Activated CD4-positive, alpha-beta memory T cell treated with anti-CD3 and anti-CD28 coated beads for 36 hours (primary cell): ENCODE results near the gene LIMD2. TPM values are rescaled to one million over a fixed set of nuclear protein-coding genes. Genes with fewer than 3 reads are reported as not detected.

Experiments
- CTCF ChIA-PET: fragments of 350-600 bp; sonication (Branson Sonifier 250); formaldehyde crosslinking; loops from one replicate; lab custom pipeline; 2021; ENCODE audit warnings: antibody characterized with exemption, inconsistent platforms; lab: Charles Lee
- POLR2A ChIA-PET: fragments of 350-600 bp; sonication (Branson Sonifier 250); formaldehyde crosslinking; loops from one replicate; lab custom pipeline; 2021; ENCODE audit warnings: antibody characterized with exemption; lab: Charles Lee
- DNase-seq: peaks from one replicate; pipeline ENCODE4 v3.0.0-alpha.2; 2020
- H3K27ac Mint-ChIP-seq: one replicate; pipeline ENCODE4 v1.8.0; 2021; ENCODE audit warnings: mixed read lengths
- H3K27me3 Mint-ChIP-seq: one replicate; pipeline ENCODE4 v1.8.0; 2021; ENCODE audit warnings: mixed read lengths
- H3K36me3 Mint-ChIP-seq: one replicate; pipeline ENCODE4 v1.8.0; 2021; ENCODE audit warnings: mixed read lengths
- H3K4me1 Mint-ChIP-seq: one replicate; pipeline ENCODE4 v1.8.0; 2021; ENCODE audit warnings: low read depth, mixed read lengths
- H3K4me3 Mint-ChIP-seq: one replicate; pipeline ENCODE4 v1.8.0; 2021; ENCODE audit warnings: mild to moderate bottlenecking, mixed read lengths
- H3K9me3 Mint-ChIP-seq: one replicate; pipeline ENCODE4 v1.8.0; 2021; ENCODE audit warnings: mixed read lengths
- intact Hi-C: fragments of 100-400 bp; cut with micrococcal nuclease; formaldehyde crosslinking; loops from one replicate; pipeline ENCODE4 v1.15.1; 2023
- total RNA-seq, 2 experiments: library from RNA; stranded (reverse); gene quantifications; one replicate each; pipeline ENCODE4 v1.2.3, GENCODE V29; 2021

LIMD2 gene
- total RNA-seq, 2 experiments from 2014 or later: 146 to 150 TPM

GRCh38 chr17:63701456-63701820 is 1.5 kb upstream of the LIMD2 start:
- DNase-seq: no peak
- intact Hi-C loops: loop anchor here (1.0 kb wide), 1 partner anchor 72 kb away; the partner anchor contains the start of gene CCDC47
- H3K36me3 Mint-ChIP-seq: peaks cover 36% of the 10 kb centered on the region
- H3K4me1 Mint-ChIP-seq: peaks cover 66% of the 10 kb centered on the region
- ChIA-PET CTCF (interaction anchor here (1.0 to 2.7 kb wide), 5 partner anchors 9 to 272 kb away, joined by 3 to 11 read pairs (median 3); no protein-coding TSS in a partner anchor), POLR2A (interaction anchor here (0.9 to 3.6 kb wide), 9 partner anchors 9 to 151 kb away, joined by 3 to 19 read pairs (median 4); partner anchors contain the start of genes CCDC47, DCAF7, DDX42 and MAP3K3)
- H3K9me3 Mint-ChIP-seq: no peaks in the 10 kb centered on the region
- peak overlapping the region; percentile 93 for H3K27ac Mint-ChIP-seq
- no peaks in the 10 kb centered on the region for H3K27me3 Mint-ChIP-seq
- peak overlapping the region; percentile 81 for H3K4me3 Mint-ChIP-seq

GRCh38 chr17:63700528-63701455 is 867 bp upstream of the LIMD2 start:
- CTCF ChIA-PET: interaction anchor here (1.0 to 2.7 kb wide), 6 partner anchors 9 to 272 kb away, joined by 3 to 11 read pairs (median 3); partner anchors contain the start of gene DDX42
- POLR2A ChIA-PET: interaction anchor here (0.7 to 3.6 kb wide), 9 partner anchors 10 to 150 kb away, joined by 3 to 19 read pairs (median 5); partner anchors contain the start of genes CCDC47, DCAF7, DDX42 and MAP3K3
- no peaks in the 10 kb centered on the region for H3K9me3 Mint-ChIP-seq
- H3K4me3 Mint-ChIP-seq: peak overlapping the region; percentile 81
- H3K27ac Mint-ChIP-seq: peak overlapping the region; percentile 93
- H3K27me3 Mint-ChIP-seq: no peaks in the 10 kb centered on the region
- intact Hi-C loops: loop anchor here (1.0 kb wide), 1 partner anchor 73 kb away; the partner anchor contains the start of gene CCDC47
- H3K4me1 Mint-ChIP-seq: peaks cover 66% of the 10 kb centered on the region
- peaks cover 31% of the 10 kb centered on the region for H3K36me3 Mint-ChIP-seq
- DNase-seq: peak; percentile 64

- peaks cover 63% of the 10 kb centered on the region for H3K4me1 Mint-ChIP-seq
- peaks cover 32% of the 10 kb centered on the region for H3K36me3 Mint-ChIP-seq
- CTCF ChIA-PET: interaction anchor here (0.7 to 3.4 kb wide), 15 partner anchors 9 to 273 kb away, joined by 3 to 27 read pairs (median 5); partner anchors contain the start of genes CCDC47 and MAP3K3
- intact Hi-C loops: loop anchor here (1.0 to 5.0 kb wide), 6 partner anchors 11 to 808 kb away; partner anchors contain the start of genes CEP95, CYB561, DDX5 and FTSJ3
- no peaks in the 10 kb centered on the region for H3K9me3 Mint-ChIP-seq
- peak overlapping the region; percentile 96 for H3K27ac Mint-ChIP-seq
- POLR2A ChIA-PET: interaction anchor here (0.7 to 3.2 kb wide), 8 partner anchors 11 to 253 kb away, joined by 3 to 22 read pairs (median 3); partner anchors contain the start of genes CCDC47, CYB561 and DDX42
- H3K27me3 Mint-ChIP-seq: no peaks in the 10 kb centered on the region
- peak overlapping the region; percentile 88 for H3K4me3 Mint-ChIP-seq
- peak; percentile 89 for DNase-seq
Observed at GRCh38 chr17:63698886-63699637, 863 bp downstream of the LIMD2 start.

- peaks cover 57% of the 10 kb centered on the region for H3K4me1 Mint-ChIP-seq
- no peaks in the 10 kb centered on the region for H3K27me3 Mint-ChIP-seq
- peaks cover 29% of the 10 kb centered on the region for H3K36me3 Mint-ChIP-seq
- POLR2A ChIA-PET: interaction anchor here (0.7 to 3.2 kb wide), 11 partner anchors 10 to 252 kb away, joined by 3 to 22 read pairs (median 3); partner anchors contain the start of genes CCDC47, CYB561 and DDX42
- peak overlapping the region; percentile 88 for H3K4me3 Mint-ChIP-seq
- intact Hi-C loops: loop anchor here (1.0 to 5.0 kb wide), 5 partner anchors 12 to 809 kb away; partner anchors contain the start of genes CEP95, CYB561, DDX5 and SMARCD2
- no peaks in the 10 kb centered on the region for H3K9me3 Mint-ChIP-seq
- CTCF ChIA-PET: interaction anchor here (0.6 to 3.4 kb wide), 20 partner anchors 10 to 275 kb away, joined by 3 to 27 read pairs (median 4); partner anchors contain the start of genes CCDC47 and MAP3K3
- DNase-seq: peak; percentile 64
- H3K27ac Mint-ChIP-seq: peak overlapping the region; percentile 96
Observed at GRCh38 chr17:63698381-63698885, 1.5 kb downstream of the LIMD2 start.

- CTCF ChIA-PET: interaction anchor here (0.6 to 3.4 kb wide), 24 partner anchors 9 to 274 kb away, joined by 3 to 27 read pairs (median 4); partner anchors contain the start of genes CCDC47 and MAP3K3
- POLR2A ChIA-PET: interaction anchor here (0.7 to 3.2 kb wide), 8 partner anchors 9 to 272 kb away, joined by 3 to 22 read pairs (median 4); partner anchors contain the start of genes CCDC47 and DDX42
Observed at GRCh38 chr17:63697341-63698286, 2.3 kb downstream of the LIMD2 start.

GRCh38 chr17:63696381-63696961 is 3.5 kb downstream of the LIMD2 start:
- Mint-ChIP-seq H3K9me3 (no peaks in the 10 kb centered on the region), H3K27me3 (no peaks in the 10 kb centered on the region), H3K27ac (peak overlapping the region; percentile 96), H3K4me1 (peaks cover 42% of the 10 kb centered on the region), H3K4me3 (peak overlapping the region; percentile 88), H3K36me3 (peaks cover 23% of the 10 kb centered on the region)
- CTCF ChIA-PET: interaction anchor here (0.6 to 3.4 kb wide), 13 partner anchors 12 to 273 kb away, joined by 3 to 27 read pairs (median 5); no protein-coding TSS in a partner anchor
- peak; percentile 60 for DNase-seq
- intact Hi-C loops: loop anchor here (2.0 to 5.0 kb wide), 5 partner anchors 146 to 811 kb away; partner anchors contain the start of genes CEP95, CYB561, DCAF7 and DDX5
- POLR2A ChIA-PET: interaction anchor here (1.3 to 3.2 kb wide), 4 partner anchors 11 to 271 kb away, joined by 3 to 22 read pairs (median 8); partner anchors contain the start of genes CCDC47 and DDX42

More at GRCh38 chr17:63697341-63698286, 2.3 kb downstream of the LIMD2 start:
- Mint-ChIP-seq H3K27ac (peak overlapping the region; percentile 96), H3K4me1 (peaks cover 53% of the 10 kb centered on the region), H3K27me3 (no peaks in the 10 kb centered on the region), H3K36me3 (peaks cover 21% of the 10 kb centered on the region), H3K4me3 (peak overlapping the region; percentile 88), H3K9me3 (no peaks in the 10 kb centered on the region)
- peak; percentile 90 for DNase-seq
- intact Hi-C loops: loop anchor here (1.0 to 5.0 kb wide), 7 partner anchors 13 to 810 kb away; partner anchors contain the start of genes CEP95, CYB561, DCAF7 and DDX5

GRCh38 chr17:63695889-63696288 is 4.0 kb downstream of the LIMD2 start:
- intact Hi-C loops: loop anchor here (2.0 to 5.0 kb wide), 5 partner anchors 145 to 811 kb away; partner anchors contain the start of genes CEP95, CYB561, DCAF7 and DDX5
- CTCF ChIA-PET: interaction anchor here (0.6 to 3.4 kb wide), 9 partner anchors 12 to 271 kb away, joined by 3 to 14 read pairs (median 4); partner anchors contain the start of gene CCDC47
- Mint-ChIP-seq H3K27me3 (no peaks in the 10 kb centered on the region), H3K4me3 (no peak overlapping the region), H3K9me3 (no peaks in the 10 kb centered on the region), H3K4me1 (peaks cover 37% of the 10 kb centered on the region), H3K36me3 (peaks cover 27% of the 10 kb centered on the region), H3K27ac (peak overlapping the region; percentile 96)
- POLR2A ChIA-PET: no interaction called here
- no peak for DNase-seq

- ChIA-PET CTCF (interaction anchor here (0.6 to 2.0 kb wide), 6 partner anchors 8 to 270 kb away, joined by 3 to 9 read pairs (median 3); partner anchors contain the start of gene CCDC47), POLR2A (interaction anchor here (0.6 to 1.1 kb wide), 5 partner anchors 15 to 135 kb away, joined by 3 to 4 read pairs (median 3); no protein-coding TSS in a partner anchor)
- H3K27me3 Mint-ChIP-seq: no peaks in the 10 kb centered on the region
- no peaks in the 10 kb centered on the region for H3K9me3 Mint-ChIP-seq
- intact Hi-C loops: loop anchor here (5.0 kb wide), 4 partner anchors 147 to 812 kb away; partner anchors contain the start of genes CEP95, CYB561, DDX5 and SMARCD2
- H3K36me3 Mint-ChIP-seq: peaks cover 33% of the 10 kb centered on the region
- H3K4me3 Mint-ChIP-seq: no peak overlapping the region
- H3K4me1 Mint-ChIP-seq: peaks cover 37% of the 10 kb centered on the region
- DNase-seq: no peak
- peak overlapping the region; percentile 80 for H3K27ac Mint-ChIP-seq
Observed at GRCh38 chr17:63694950-63695773, 4.8 kb downstream of the LIMD2 start.
